HepG2 (cell line): Measurements from ENCODE around the gene STAC. TPM values are rescaled to one million over a fixed set of nuclear protein-coding genes. Genes with fewer than 3 reads are reported as not detected.

ENCODE experiments used
- ATAC-seq: fragments of 200-7000 bp; cut with Tn5 transposase; 3 replicates; pipeline ENCODE4 v1.9.1; 2020; ENCODE audit warnings: mild to moderate bottlenecking, moderate library complexity
- BruUV-seq: library from RNA; stranded (reverse); fragments of 400-500 nt; replicated peaks from 2 replicates; lab custom pipeline; 2021; lab: Mats Ljungman, UMichigan
- CTCF ChIA-PET: fragments of 300-600 bp; formaldehyde crosslinking; extraction: SDS; loops from one replicate; lab custom pipeline; 2021; ENCODE audit warnings: low total read pairs, inconsistent platforms, low intra/inter-chr PET ratio; lab: Yijun Ruan, JAX
- POLR2A ChIA-PET: fragments of 350-600 bp; sonication (Branson Sonifier 250); formaldehyde crosslinking; loops from one replicate; lab custom pipeline; 2020; ENCODE audit warnings: antibody characterized with exemption, inconsistent platforms; lab: Yijun Ruan, JAX
- DNase-seq: peaks from one replicate; pipeline ENCODE4 v3.0.0-alpha.2; 2015; ENCODE audit warnings: low spot score
- FAIRE-seq: peaks from 3 replicates; lab custom pipeline; 2011; peaks lifted over from hg19 to GRCh38; lab: Jason Lieb, UNC
- H2AFZ ChIP-seq: one replicate; pipeline ENCODE4 v1.6.1; 2011; ENCODE audit warnings: low read length, inconsistent platforms
- H3K27ac ChIP-seq: fragments of 300-600 bp; 3 replicates; pipeline ENCODE4 v1.8.0; 2011; ENCODE audit warnings: mixed run types, mild to moderate bottlenecking, mixed read lengths, low read length, inconsistent platforms; ENCODE audit not compliant: insufficient read depth; ENCODE audit errors: extremely low read length
- H3K27me3 ChIP-seq, 2 experiments: fragments of 200-600 bp in 1 of 2; 2 replicates in 1 of 2; 3 replicates in 1 of 2; pipeline versions ENCODE4 v1.6.0 to v1.8.0; 2011; ENCODE audit warnings: low read length in 2 of 2, mild to moderate bottlenecking in 2 of 2, moderate library complexity in 2 of 2, inconsistent platforms in 1 of 2; ENCODE audit not compliant: insufficient read depth in 2 of 2, control insufficient read depth in 1 of 2
- H3K36me3 ChIP-seq, 2 experiments: fragments of 200-600 bp in 1 of 2; replicated peaks in 1 of 2; 2 replicates in 1 of 2; 3 replicates in 1 of 2; pipeline versions ENCODE4 v1.5.1 to v1.8.0; 2011; ENCODE audit warnings: low read length in 2 of 2, inconsistent platforms in 1 of 2; ENCODE audit not compliant: insufficient read depth in 2 of 2, control insufficient read depth in 1 of 2
- H3K4me1 ChIP-seq: 2 replicates; pipeline ENCODE4 v1.5.1; 2012; ENCODE audit warnings: low read length, inconsistent platforms; ENCODE audit not compliant: insufficient read depth
- H3K4me2 ChIP-seq: 2 replicates; pipeline ENCODE4 v1.6.0; 2011; ENCODE audit warnings: low read depth, low read length, inconsistent platforms
- H3K4me3 ChIP-seq, 3 experiments: fragments of 200-600 bp in 1 of 3; sonication (generic), shearing (Covaris generic) in 1 of 3; replicated peaks in 1 of 3; 2 replicates each; pipeline ENCODE4 v1.5.1; 2011 to 2016; ENCODE audit warnings: low read length in 3 of 3, inconsistent platforms in 2 of 3, low read depth in 2 of 3, mild to moderate bottlenecking in 2 of 3, control low read depth in 1 of 3, mixed read lengths in 1 of 3; ENCODE audit not compliant: insufficient read depth in 1 of 3
- H3K79me2 ChIP-seq: one replicate; pipeline ENCODE4 v1.6.1; 2011; ENCODE audit warnings: low read length, inconsistent platforms; ENCODE audit not compliant: insufficient read depth
- H3K9ac ChIP-seq: 2 replicates; pipeline ENCODE4 v1.6.0; 2011; ENCODE audit warnings: mild to moderate bottlenecking, low read depth, low read length, inconsistent platforms; ENCODE audit not compliant: insufficient read depth
- H3K9me3 ChIP-seq: 2 replicates; pipeline ENCODE4 v1.5.1; 2012; ENCODE audit warnings: mild to moderate bottlenecking, low read length
- H4K20me1 ChIP-seq: 2 replicates; pipeline ENCODE4 v1.6.0; 2011; ENCODE audit warnings: inconsistent platforms, mild to moderate bottlenecking, low read length, moderate library complexity; ENCODE audit not compliant: insufficient read depth
- HMGA1 ChIP-seq: sonication (generic); formaldehyde crosslinking; conservative IDR thresholded peaks from 2 replicates; pipeline ENCODE4 v1.4.0; 2020; ENCODE audit warnings: missing genetic modification reagents
- PBX3 ChIP-seq: sonication (generic); formaldehyde crosslinking; IDR thresholded peaks from 2 replicates; pipeline ENCODE4 v1.8.1; 2023; ENCODE audit warnings: missing genetic modification reagents, inconsistent platforms, borderline replicate concordance
- RFXANK ChIP-seq: IDR thresholded peaks from 2 replicates; pipeline ENCODE4 v1.6.1; 2016
- SSRP1 ChIP-seq: IDR thresholded peaks from 2 replicates; pipeline ENCODE4 v1.6.1; 2016; ENCODE audit warnings: control low read depth
- TFAP4 ChIP-seq: sonication (generic); IDR thresholded peaks from 2 replicates; pipeline ENCODE4 v1.6.1; 2016; ENCODE audit warnings: low read depth, borderline replicate concordance
- ZFX ChIP-seq: sonication (generic); formaldehyde crosslinking; IDR thresholded peaks from 2 replicates; pipeline ENCODE4 v1.4.0; 2020; ENCODE audit warnings: mild to moderate bottlenecking, low read depth, missing genetic modification reagents, moderate library complexity
- ZHX2 ChIP-seq, 2 experiments: sonication (generic) in 1 of 2; formaldehyde crosslinking in 1 of 2; IDR thresholded peaks; 2 replicates each; pipeline versions ENCODE4 v1.6.1 to v1.9.0; 2014 to 2022; ENCODE audit warnings: antibody characterized with exemption in 1 of 2, borderline replicate concordance in 1 of 2, inconsistent platforms in 1 of 2, low read depth in 1 of 2, missing genetic modification reagents in 1 of 2
- ZNF3 ChIP-seq: IDR thresholded peaks from 2 replicates; pipeline ENCODE4 v1.7.0; 2017; ENCODE audit warnings: inconsistent platforms
- ZNF564 ChIP-seq: sonication (generic); formaldehyde crosslinking; IDR thresholded peaks from 2 replicates; pipeline ENCODE4 v1.8.1; 2023; ENCODE audit warnings: mild to moderate bottlenecking, missing genetic modification reagents
- ZNF737 ChIP-seq: sonication (generic); formaldehyde crosslinking; IDR thresholded peaks from 2 replicates; pipeline ENCODE4 v1.5.0; 2020; ENCODE audit warnings: missing genetic modification reagents, mild to moderate bottlenecking, borderline replicate concordance
- in situ Hi-C: cut with HindIII; loops from 2 replicates; pipeline ENCODE4 v1.10.0; 2017; ENCODE audit warnings: low pct_unique_long_range_greater_than_20kb; ENCODE audit not compliant: extremely low pct_ligation_motif_present
- intact Hi-C: fragments of 100-400 bp; cut with micrococcal nuclease; formaldehyde crosslinking; loops from one replicate; pipeline ENCODE4 v1.10.0; 2022; ENCODE audit not compliant: unreplicated experiment
- polyA plus RNA-seq, 8 experiments: library from polyadenylated mRNA; depleted of rRNA in 3 of 8; stranded (reverse) in 7 of 8; unstranded in 1 of 8; fragments of >200 nt; fragmentation: Illumina TruSeq in 4 of 8; extraction: Trizol in 4 of 8; gene quantifications; 2 replicates each; pipeline versions ENCODE4 v1.2.1 to v1.2.3, GENCODE V29; 2011 to 2016; ENCODE audit warnings: low read depth in 4 of 8, missing spikeins in 1 of 8, mixed read lengths in 1 of 8; ENCODE audit not compliant: insufficient read depth in 1 of 8
- total RNA-seq, 5 experiments: library from RNA; depleted of rRNA; stranded (reverse); fragments of >200 nt; fragmentation: Illumina TruSeq; extraction: Trizol; gene quantifications; 2 replicates each; pipeline ENCODE4 v1.2.3, GENCODE V29; 2016; ENCODE audit warnings: low read depth in 1 of 5
- TF ChIP-seq, protein P1 (sequence below): sonication (generic); formaldehyde crosslinking; conservative IDR thresholded peaks from 2 replicates; pipeline ENCODE4 v1.8.1; 2023; ENCODE audit warnings: missing genetic modification reagents
- TF ChIP-seq, protein P2 (sequence below): sonication (generic); formaldehyde crosslinking; IDR thresholded peaks from 2 replicates; pipeline ENCODE4 v1.5.1; 2020; ENCODE audit warnings: missing genetic modification reagents, mild to moderate bottlenecking, borderline replicate concordance

The STAC gene
- total and polyA plus RNA-seq, 2 of the 13 experiments (the other 11 are each of a cell fraction or from before 2014, with no cell fraction given): not detected

DNA sequence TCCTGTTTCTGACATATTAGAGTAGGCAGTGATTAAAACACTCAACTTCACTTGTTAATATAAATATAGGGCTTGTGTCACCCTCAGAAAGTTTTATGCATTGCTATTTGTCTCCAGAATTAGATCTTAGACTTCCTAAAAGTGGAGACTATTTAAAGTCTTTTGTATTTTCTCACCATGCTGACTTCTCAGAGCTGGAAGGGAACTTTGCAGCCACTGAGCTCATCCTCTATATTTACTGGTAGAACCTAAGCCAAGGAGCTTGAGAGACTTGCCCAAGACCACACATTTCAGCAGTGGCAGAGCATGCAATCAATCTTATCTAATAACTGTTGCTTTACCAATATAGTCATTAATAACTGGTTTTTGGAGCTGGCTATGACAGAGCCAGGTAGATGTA, 53.2 kb downstream of the STAC start:
- POLR2A ChIA-PET: no interaction called here
- no peaks in the 10 kb centered on the region for H4K20me1 ChIP-seq
- no peak for DNase-seq
- BruUV-seq: no TSS peak
- H3K79me2 ChIP-seq: no peaks in the 10 kb centered on the region
- no peaks in the 10 kb centered on the region for H3K4me1 ChIP-seq
- no peak overlapping the region for H3K27ac ChIP-seq
- TF ChIP-seq ZNF737 (CRISPR knock-in tag) (no peak), PBX3 (CRISPR knock-in tag) (no peak), ZFX (CRISPR knock-in tag) (no peak), ZNF3 (CRISPR knock-in tag) (no peak), ZHX2 (IDR thresholded peaks at IDR 0.05; ENCODE audit: low read depth) (no peak), ZHX2 (CRISPR knock-in tag; IDR thresholded peaks at IDR 0.05; ENCODE audit: borderline replicate concordance) (no peak), RFXANK (CRISPR knock-in tag) (no peak), HMGA1 (CRISPR knock-in tag) (no peak), ZNF564 (CRISPR knock-in tag) (no peak), TFAP4 (no peak), SSRP1 (CRISPR knock-in tag) (no peak)
- TF ChIP-seq, protein P1, sequence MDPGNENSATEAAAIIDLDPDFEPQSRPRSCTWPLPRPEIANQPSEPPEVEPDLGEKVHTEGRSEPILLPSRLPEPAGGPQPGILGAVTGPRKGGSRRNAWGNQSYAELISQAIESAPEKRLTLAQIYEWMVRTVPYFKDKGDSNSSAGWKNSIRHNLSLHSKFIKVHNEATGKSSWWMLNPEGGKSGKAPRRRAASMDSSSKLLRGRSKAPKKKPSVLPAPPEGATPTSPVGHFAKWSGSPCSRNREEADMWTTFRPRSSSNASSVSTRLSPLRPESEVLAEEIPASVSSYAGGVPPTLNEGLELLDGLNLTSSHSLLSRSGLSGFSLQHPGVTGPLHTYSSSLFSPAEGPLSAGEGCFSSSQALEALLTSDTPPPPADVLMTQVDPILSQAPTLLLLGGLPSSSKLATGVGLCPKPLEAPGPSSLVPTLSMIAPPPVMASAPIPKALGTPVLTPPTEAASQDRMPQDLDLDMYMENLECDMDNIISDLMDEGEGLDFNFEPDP (CRISPR knock-in tag): no peak
- TF ChIP-seq, protein P2, sequence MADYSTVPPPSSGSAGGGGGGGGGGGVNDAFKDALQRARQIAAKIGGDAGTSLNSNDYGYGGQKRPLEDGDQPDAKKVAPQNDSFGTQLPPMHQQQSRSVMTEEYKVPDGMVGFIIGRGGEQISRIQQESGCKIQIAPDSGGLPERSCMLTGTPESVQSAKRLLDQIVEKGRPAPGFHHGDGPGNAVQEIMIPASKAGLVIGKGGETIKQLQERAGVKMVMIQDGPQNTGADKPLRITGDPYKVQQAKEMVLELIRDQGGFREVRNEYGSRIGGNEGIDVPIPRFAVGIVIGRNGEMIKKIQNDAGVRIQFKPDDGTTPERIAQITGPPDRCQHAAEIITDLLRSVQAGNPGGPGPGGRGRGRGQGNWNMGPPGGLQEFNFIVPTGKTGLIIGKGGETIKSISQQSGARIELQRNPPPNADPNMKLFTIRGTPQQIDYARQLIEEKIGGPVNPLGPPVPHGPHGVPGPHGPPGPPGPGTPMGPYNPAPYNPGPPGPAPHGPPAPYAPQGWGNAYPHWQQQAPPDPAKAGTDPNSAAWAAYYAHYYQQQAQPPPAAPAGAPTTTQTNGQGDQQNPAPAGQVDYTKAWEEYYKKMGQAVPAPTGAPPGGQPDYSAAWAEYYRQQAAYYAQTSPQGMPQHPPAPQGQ: no peak
- no peak overlapping the region for H3K9ac ChIP-seq
- H3K9me3 ChIP-seq: no peaks in the 10 kb centered on the region
- H3K27me3 ChIP-seq: no peaks in the 10 kb centered on the region
- H3K4me2 ChIP-seq: no peak overlapping the region
- no peaks in the 10 kb centered on the region for H3K36me3 ChIP-seq
- no peak overlapping the region for H3K4me3 ChIP-seq
- FAIRE-seq: no peak
- no peak for ATAC-seq
- CTCF ChIA-PET: no interaction called here
- in situ Hi-C loops: no loop called here
- no peak overlapping the region for H2AFZ ChIP-seq
- intact Hi-C loops: no loop called here
